GM12878 (cell line): ENCODE data around the gene GBP2.

Source experiments
- EGR1 ChIP-seq, 2 experiments: IDR thresholded peaks; 1 replicate in 1 of 2; 2 replicates in 1 of 2; pipeline ENCODE4 v1.6.1; 2011 to 2012; ENCODE audit warnings: low read depth in 2 of 2, low read length in 2 of 2, borderline replicate concordance in 1 of 2, mild to moderate bottlenecking in 1 of 2, moderate library complexity in 1 of 2
- ESRRA ChIP-seq: IDR thresholded peaks from 2 replicates; pipeline ENCODE4 v1.6.1; 2012; ENCODE audit warnings: mild to moderate bottlenecking, low read length, improper control_type of control experiment
- EZH2 ChIP-seq: IDR thresholded peaks from 2 replicates; pipeline ENCODE4 v1.6.1; 2012; ENCODE audit warnings: low read depth, mild to moderate bottlenecking, control low read depth, inconsistent platforms, low read length, borderline replicate concordance; ENCODE audit not compliant: control insufficient read depth
- POLR2A ChIP-seq: IDR thresholded peaks from 2 replicates; pipeline ENCODE4 v1.6.1; 2011; ENCODE audit warnings: low read depth, mild to moderate bottlenecking, low read length
- RAD21 ChIP-seq: IDR thresholded peaks from 2 replicates; pipeline ENCODE4 v1.6.1; 2011; ENCODE audit warnings: mild to moderate bottlenecking, low read depth, low read length, moderate library complexity; ENCODE audit not compliant: insufficient read depth

- TF ChIP-seq ESRRA (no peak), EZH2 (no peak), EGR1 (IDR thresholded peaks at IDR 0.05; ENCODE audit: borderline replicate concordance in 1 of 2, low read depth in 2 of 2, low read length in 2 of 2) (no peak), RAD21 (no peak), POLR2A (no peak)
Measured at GRCh38 chr1:89174491-89174890, 48.6 kb upstream of the GBP2 start.
